Esophagus muscularis mucosa (tissue), 4 donors: ENCODE measurements around the gene ZDHHC24. TPM values are rescaled to one million over a fixed set of nuclear protein-coding genes. Genes with fewer than 3 reads are reported as not detected.

Source experiments
- DNase-seq: peaks from one replicate; pipeline ENCODE4 v3.0.0-alpha.2; 2017; ENCODE audit errors: extremely low spot score
- H3K27ac ChIP-seq, 4 donors: fragments of 200-600 bp; sonication (generic); replicated peaks in 1 of 4; 1 replicate in 3 of 4; 2 replicates in 1 of 4; pipeline ENCODE4 v1.5.1; 2016 to 2019; ENCODE audit warnings: mild to moderate bottlenecking in 1 of 4
- H3K27me3 ChIP-seq, 4 donors: fragments of 200-600 bp; sonication (generic); one replicate each; pipeline versions ENCODE4 v1.5.1 to v1.6.0; 2016 to 2019
- H3K36me3 ChIP-seq, 4 donors: fragments of 200-600 bp; sonication (generic); one replicate each; pipeline ENCODE4 v1.5.1; 2016 to 2019
- H3K4me1 ChIP-seq, 4 donors: fragments of 200-600 bp; sonication (generic); one replicate each; pipeline ENCODE4 v1.5.1; 2016 to 2019
- H3K4me3 ChIP-seq, 4 donors: fragments of 200-600 bp; sonication (generic); 1 replicate in 2 of 4; 2 replicates in 2 of 4; pipeline ENCODE4 v1.5.1; 2016 to 2019; ENCODE audit warnings: mild to moderate bottlenecking in 4 of 4, moderate library complexity in 1 of 4
- H3K9me3 ChIP-seq, 4 donors: fragments of 200-600 bp; sonication (generic); 1 replicate in 3 of 4; 2 replicates in 1 of 4; pipeline ENCODE4 v1.5.1; 2016 to 2019
- CTCF ChIP-seq, 3 experiments: fragments of 200-600 bp in 2 of 3; fragments of 450-650 bp in 1 of 3; sonication (generic) in 2 of 3; IDR thresholded peaks; one replicate each; pipeline ENCODE4 v1.5.1; 2017 to 2019; ENCODE audit warnings: antibody characterized with exemption in 3 of 3, mild to moderate bottlenecking in 2 of 3, moderate library complexity in 1 of 3
- EP300 ChIP-seq: sonication (generic); formaldehyde crosslinking; IDR thresholded peaks from one replicate; pipeline ENCODE4 v1.6.1; 2017; ENCODE audit warnings: antibody characterized with exemption
- POLR2A ChIP-seq: fragments of 450-650 bp; IDR thresholded peaks from one replicate; pipeline ENCODE4 v1.6.1; 2017; ENCODE audit warnings: antibody characterized with exemption, moderate library complexity, mild to moderate bottlenecking, low read depth
- POLR2AphosphoS5 ChIP-seq, 2 donors: sonication (generic); formaldehyde crosslinking; IDR thresholded peaks; one replicate each; pipeline ENCODE4 v1.6.1; 2017; ENCODE audit warnings: antibody characterized with exemption in 2 of 2
- WGBS: methylation state at CpG from one replicate; pipeline ENCODE4 v1.1.5; 2018; 5-methylcytosine and 5-hydroxymethylcytosine counted together
- intact Hi-C: fragments of 100-400 bp; cut with DNase I; formaldehyde crosslinking; loops from one replicate; pipeline ENCODE4 v1.15.1; 2023
- total RNA-seq, 4 donors: library from RNA; depleted of rRNA; stranded (reverse); fragments of >200 nt; gene quantifications; one replicate each; pipeline versions ENCODE4 v1.1.0 to v1.2.1, GENCODE V29; 2016

The ZDHHC24 gene
- total RNA-seq, 4 donors from 2014 or later = 7.6 to 16.2 (median 12.2) TPM

- DNase-seq = no peak
- peaks cover 0 to 7% (median 5%) of the 10 kb centered on the region in 4 donors for H3K4me1 ChIP-seq
- no peak for TF ChIP-seq POLR2AphosphoS5 (IDR thresholded peaks at IDR 0.05)
- no peaks in the 10 kb centered on the region for H3K27me3 ChIP-seq
- H3K27ac ChIP-seq = no peak overlapping the region
- H3K36me3 ChIP-seq = peaks cover 24 to 71% (median 55%) of the 10 kb centered on the region in 4 donors
- no peaks in the 10 kb centered on the region for H3K9me3 ChIP-seq
- no peak overlapping the region for H3K4me3 ChIP-seq
- WGBS = 92% methylated on average over 10 of the region's 20 CpGs
- intact Hi-C loops = no loop called here
These were observed 72.0 kb downstream of the ZDHHC24 start for GRCh38 chr11:66473608-66474515.

- Histone ChIP-seq H3K27ac (no peak overlapping the region), H3K9me3 (no peaks in the 10 kb centered on the region), H3K27me3 (no peaks in the 10 kb centered on the region), H3K36me3 (peaks cover 24 to 75% (median 55%) of the 10 kb centered on the region in 4 donors), H3K4me1 (peaks cover 0 to 8% (median 4%) of the 10 kb centered on the region in 4 donors), H3K4me3 (no peak overlapping the region)
- 80% methylated on average over 4 of the region's 11 CpGs for WGBS
- intact Hi-C loops = no loop called here
- DNase-seq = no peak
- TF ChIP-seq EP300 (no peak), POLR2AphosphoS5 (IDR thresholded peaks at IDR 0.05) (no peak), POLR2A (no peak), CTCF (IDR thresholded peaks at IDR 0.05) (no peak)
These were observed 72.7 kb downstream of the ZDHHC24 start for GRCh38 chr11:66473167-66473566.

- no peak overlapping the region for H3K27ac ChIP-seq
- no peaks in the 10 kb centered on the region for H3K9me3 ChIP-seq
- H3K4me3 ChIP-seq = no peak overlapping the region
- H3K27me3 ChIP-seq = no peaks in the 10 kb centered on the region
- no peak for TF ChIP-seq CTCF (IDR thresholded peaks at IDR 0.05)
- TF ChIP-seq POLR2AphosphoS5 (IDR thresholded peaks at IDR 0.05) = no peak
- no peak for TF ChIP-seq POLR2A
- no peak for TF ChIP-seq EP300
- no peak for DNase-seq
- H3K36me3 ChIP-seq = peaks cover 24 to 75% (median 53%) of the 10 kb centered on the region in 4 donors
- H3K4me1 ChIP-seq = peaks cover 10 to 18% (median 15%) of the 10 kb centered on the region in 4 donors
- intact Hi-C loops = no loop called here
- WGBS = 91% methylated on average over 7 of the region's 9 CpGs
These were observed 73.8 kb downstream of the ZDHHC24 start for GRCh38 chr11:66472054-66472453.

GRCh38 chr11:66471142-66471541 is 74.7 kb downstream of the ZDHHC24 start:
- Histone ChIP-seq H3K4me1 (peaks cover 10 to 21% (median 17%) of the 10 kb centered on the region in 4 donors), H3K27ac (no peak overlapping the region), H3K36me3 (peaks cover 24 to 72% (median 52%) of the 10 kb centered on the region in 4 donors), H3K4me3 (no peak overlapping the region), H3K27me3 (no peaks in the 10 kb centered on the region), H3K9me3 (no peaks in the 10 kb centered on the region)
- WGBS = 96% methylated on average over 16 of the region's 16 CpGs
- DNase-seq = no peak
- intact Hi-C loops = no loop called here
- TF ChIP-seq POLR2A = no peak
- no peak for TF ChIP-seq EP300
- no peak for TF ChIP-seq CTCF (IDR thresholded peaks at IDR 0.05)
- no peak for TF ChIP-seq POLR2AphosphoS5 (IDR thresholded peaks at IDR 0.05)

Other genes starting within 250 kb of the ZDHHC24 start
- 10 to 100 TPM; 23.0 to 83.8 (median 33.0) TPM for gene CD248, start 229.0 kb downstream of the ZDHHC24 start, total RNA-seq
- 1 to 10 TPM; 3.1 to 6.6 (median 4.5) TPM for gene RIN1, start 209.6 kb downstream of the ZDHHC24 start, total RNA-seq
- 10 to 100 TPM; 22.8 to 35.1 (median 34.1) TPM for gene BRMS1, start 200.9 kb downstream of the ZDHHC24 start, total RNA-seq
- 10 to 100 TPM; 32.0 to 71.4 (median 50.0) TPM for gene B4GAT1, start 198.4 kb downstream of the ZDHHC24 start, total RNA-seq
- gene SLC29A2, start 174.3 kb downstream of the ZDHHC24 start, total RNA-seq = 1 to 10 TPM in 3 of 4 donors, under 1 TPM in 1; 0.50 to 3.6 (median 1.7) TPM
- 1 to 10 TPM; 1.2 to 2.9 (median 1.5) TPM for gene NPAS4, start 125.0 kb downstream of the ZDHHC24 start, total RNA-seq
- 10 to 100 TPM; 46.1 to 51.5 (median 48.7) TPM for gene MRPL11, start 107.2 kb downstream of the ZDHHC24 start, total RNA-seq
- 10 to 100 TPM; 28.7 to 50.4 (median 37.7) TPM for gene PELI3, start 79.1 kb downstream of the ZDHHC24 start, total RNA-seq
- gene DPP3, start 65.6 kb downstream of the ZDHHC24 start, total RNA-seq = 10 to 100 TPM; 17.8 to 33.3 (median 20.2) TPM
- 10 to 100 TPM; 68.1 to 78.5 (median 73.1) TPM for gene BBS1, start 35.4 kb downstream of the ZDHHC24 start, total RNA-seq
- gene ACTN3, start 855 bp upstream of the ZDHHC24 start, total RNA-seq = not detected
- 100 to 1,000 TPM in 2 of 4 donors, 10 to 100 TPM in 2; 73.1 to 112 (median 96.6) TPM for gene CTSF, start 22.6 kb upstream of the ZDHHC24 start, total RNA-seq
- gene CCDC87, start 47.0 kb upstream of the ZDHHC24 start, total RNA-seq = under 1 TPM; 0.17 to 0.83 (median 0.46) TPM
- gene CCS, start 47.1 kb upstream of the ZDHHC24 start, total RNA-seq = 10 to 100 TPM; 27.8 to 50.7 (median 34.8) TPM
- 10 to 100 TPM; 30.5 to 41.7 (median 34.9) TPM for gene RBM14, start 70.6 kb upstream of the ZDHHC24 start, total RNA-seq
- 100 to 1,000 TPM in 1 of 4 donors, 10 to 100 TPM in 3; 82.2 to 101 (median 90.2) TPM for gene RBM4, start 92.7 kb upstream of the ZDHHC24 start, total RNA-seq
- gene RBM4B, start 131.8 kb upstream of the ZDHHC24 start, total RNA-seq = 10 to 100 TPM; 10.3 to 13.2 (median 12.2) TPM
- gene SPTBN2, start 183.2 kb upstream of the ZDHHC24 start, total RNA-seq = 10 to 100 TPM in 2 of 4 donors, 1 to 10 TPM in 2; 3.3 to 12.5 (median 10.0) TPM